Duodenal mucosa (tissue), 2 donors: ENCODE data around the gene TMEM14C.

Experiments used
- H3K27ac ChIP-seq: one replicate; pipeline ENCODE4 v1.7.0; 2013; ENCODE audit warnings: low read depth, low read length
- H3K27me3 ChIP-seq, 2 donors: one replicate each; pipeline ENCODE4 v1.7.0; 2013; ENCODE audit warnings: low read length in 2 of 2, control low read depth in 1 of 2; ENCODE audit not compliant: insufficient read depth in 2 of 2, control insufficient read depth in 1 of 2
- H3K36me3 ChIP-seq, 2 donors: one replicate each; pipeline ENCODE4 v1.7.0; 2013; ENCODE audit warnings: low read length in 2 of 2, control low read depth in 1 of 2; ENCODE audit not compliant: insufficient read depth in 2 of 2, control insufficient read depth in 1 of 2
- H3K4me1 ChIP-seq, 2 donors: one replicate each; pipeline ENCODE4 v1.7.0; 2013; ENCODE audit warnings: low read length in 2 of 2, control low read depth in 1 of 2; ENCODE audit not compliant: insufficient read depth in 2 of 2, control insufficient read depth in 1 of 2
- H3K4me3 ChIP-seq, 2 donors: one replicate each; pipeline ENCODE4 v1.7.0; 2013; ENCODE audit warnings: low read length in 2 of 2, low read depth in 1 of 2
- H3K9ac ChIP-seq, 2 donors: one replicate each; pipeline ENCODE4 v1.7.0; 2013; ENCODE audit warnings: low read length in 2 of 2, low read depth in 1 of 2
- H3K9me3 ChIP-seq, 2 donors: one replicate each; pipeline ENCODE4 v1.7.0; 2013; ENCODE audit warnings: low read length in 2 of 2, control low read depth in 1 of 2; ENCODE audit not compliant: control insufficient read depth in 1 of 2

TMEM14C gene

DNA sequence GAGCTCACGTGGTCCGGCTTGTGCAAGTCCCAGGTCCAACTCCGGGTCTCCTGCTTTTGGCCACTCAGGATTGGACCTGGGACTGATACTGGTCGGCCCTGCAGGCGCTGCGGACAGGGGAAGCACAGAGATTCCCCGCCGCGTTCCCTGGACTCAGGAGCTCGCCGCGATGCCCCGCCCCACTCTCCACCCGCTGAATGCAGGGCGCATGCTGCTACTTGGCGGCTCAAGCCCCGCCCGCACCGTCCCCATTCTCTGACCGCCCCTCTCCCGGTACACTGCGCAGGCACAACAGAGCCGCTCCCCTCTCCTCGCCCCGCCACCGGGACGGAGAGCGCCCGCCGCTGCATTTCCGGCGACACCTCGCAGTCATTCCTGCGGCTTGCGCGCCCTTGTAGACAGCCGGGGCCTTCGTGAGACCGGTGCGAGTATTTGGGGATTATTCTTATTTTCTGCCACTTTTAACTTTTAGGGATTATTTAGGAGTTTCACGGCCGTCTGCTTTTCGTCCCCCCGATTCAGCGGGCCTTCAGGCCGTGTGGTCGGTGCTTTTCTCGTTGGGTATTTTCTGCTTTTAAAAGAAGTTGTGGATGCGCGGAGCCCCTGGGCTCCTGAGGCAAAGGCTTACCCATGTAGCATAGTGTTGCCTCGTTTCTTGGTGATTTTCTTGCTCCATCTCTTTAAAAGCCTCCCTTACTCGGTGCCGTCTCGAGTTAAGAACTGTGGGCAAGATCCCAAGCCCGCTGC, at the start of gene TMEM14C:
TMEM14C (plus strand) TSS at position 251 of the 747 bp plus-strand sequence. CDS start 1,544 bp downstream, outside the sequence.
- Histone ChIP-seq H3K4me3 (peak within 1 kb of the TSS; percentile 91 to 93), H3K4me1 (peaks cover 12 to 25% of the 10 kb centered on the region in 2 donors), H3K27me3 (no peaks in the 10 kb centered on the region)

DNA sequence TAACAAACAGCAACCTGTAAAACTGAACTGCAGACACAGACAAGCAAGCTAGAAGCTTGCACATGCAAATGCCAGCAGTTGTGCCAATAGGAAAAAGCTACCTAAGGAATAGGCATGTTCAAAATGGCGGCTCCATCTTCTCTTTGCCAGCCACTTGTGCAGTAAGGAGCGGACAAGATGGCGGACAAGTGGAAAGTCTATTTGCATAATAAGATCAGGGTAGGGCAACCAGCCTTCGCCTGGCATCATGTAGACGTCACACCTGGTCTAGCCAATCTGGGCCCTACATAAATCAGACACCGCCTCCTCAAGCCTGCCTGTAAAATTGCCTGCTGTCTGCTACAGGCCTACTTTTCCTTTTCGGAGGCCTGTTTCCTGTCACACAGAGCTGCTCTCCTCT, 46.5 kb upstream of the TMEM14C start:
- H3K36me3 ChIP-seq: no peaks in the 10 kb centered on the region

More for the DNA sequence above, at the start of gene TMEM14C:
- peak within 1 kb of the TSS; percentile 93 to 98 for H3K9ac ChIP-seq
- H3K9me3 ChIP-seq: peaks cover 3 to 14% of the 10 kb centered on the region in 2 donors
- peaks cover 7 to 15% of the 10 kb centered on the region in 2 donors for H3K36me3 ChIP-seq
- peak within 1 kb of the TSS; percentile 74 for H3K27ac ChIP-seq

DNA sequence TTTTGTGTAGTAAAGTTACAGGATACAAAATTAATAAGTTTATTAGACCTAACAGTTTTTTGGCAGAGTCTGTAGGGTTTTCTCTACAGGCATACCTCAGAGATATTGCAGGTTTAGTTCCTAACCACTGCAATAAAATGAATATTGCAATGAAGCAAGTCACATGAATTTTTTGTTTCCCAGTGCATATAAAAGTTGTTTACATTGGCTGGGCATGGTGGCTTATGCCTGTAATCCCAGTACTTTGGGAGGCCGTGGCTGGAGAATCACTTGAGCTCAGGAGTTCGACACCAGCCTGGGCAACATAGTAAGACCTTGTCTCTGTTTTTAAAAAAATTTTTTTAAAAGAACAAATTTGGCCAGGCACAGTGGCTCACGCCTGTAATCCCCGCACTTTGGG, 44.4 kb upstream of the TMEM14C start:
- Histone ChIP-seq H3K9ac (no peak overlapping the region), H3K4me1 (no peaks in the 10 kb centered on the region)

More for the DNA sequence above, 46.5 kb upstream of the TMEM14C start:
- no peak overlapping the region for H3K27ac ChIP-seq
- no peaks in the 10 kb centered on the region for H3K27me3 ChIP-seq
- H3K4me3 ChIP-seq: no peak overlapping the region
- no peaks in the 10 kb centered on the region for H3K4me1 ChIP-seq
- no peaks in the 10 kb centered on the region for H3K9me3 ChIP-seq
- H3K9ac ChIP-seq: no peak overlapping the region

DNA sequence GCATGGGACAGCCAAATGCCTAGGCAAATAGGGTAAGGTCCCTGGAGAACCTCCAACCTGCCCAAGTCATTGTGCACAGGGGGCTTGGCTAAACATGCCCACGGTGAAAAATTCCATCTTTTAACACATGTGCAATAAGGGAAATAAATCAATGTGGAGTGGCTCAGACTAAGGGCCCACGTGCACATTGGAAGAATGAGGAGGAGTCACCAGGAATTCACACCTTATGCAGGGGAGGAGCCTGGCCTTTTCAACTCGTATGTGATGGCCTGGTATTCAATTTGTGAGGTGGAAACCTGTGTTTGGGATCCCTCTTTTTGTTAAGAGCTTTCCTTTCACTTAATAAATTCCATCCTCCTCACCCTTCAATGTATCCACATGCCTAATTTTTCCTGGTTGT, 41.1 kb upstream of the TMEM14C start:
- H3K4me3 ChIP-seq: no peak overlapping the region
- H3K36me3 ChIP-seq: no peaks in the 10 kb centered on the region
- H3K4me1 ChIP-seq: no peaks in the 10 kb centered on the region
- H3K9me3 ChIP-seq: no peaks in the 10 kb centered on the region
- H3K27me3 ChIP-seq: no peaks in the 10 kb centered on the region
- no peak overlapping the region for H3K9ac ChIP-seq
- no peak overlapping the region for H3K27ac ChIP-seq

More for the DNA sequence above, 44.4 kb upstream of the TMEM14C start:
- Histone ChIP-seq H3K27ac (no peak overlapping the region), H3K27me3 (no peaks in the 10 kb centered on the region), H3K36me3 (no peaks in the 10 kb centered on the region), H3K4me3 (no peak overlapping the region), H3K9me3 (no peaks in the 10 kb centered on the region)

DNA sequence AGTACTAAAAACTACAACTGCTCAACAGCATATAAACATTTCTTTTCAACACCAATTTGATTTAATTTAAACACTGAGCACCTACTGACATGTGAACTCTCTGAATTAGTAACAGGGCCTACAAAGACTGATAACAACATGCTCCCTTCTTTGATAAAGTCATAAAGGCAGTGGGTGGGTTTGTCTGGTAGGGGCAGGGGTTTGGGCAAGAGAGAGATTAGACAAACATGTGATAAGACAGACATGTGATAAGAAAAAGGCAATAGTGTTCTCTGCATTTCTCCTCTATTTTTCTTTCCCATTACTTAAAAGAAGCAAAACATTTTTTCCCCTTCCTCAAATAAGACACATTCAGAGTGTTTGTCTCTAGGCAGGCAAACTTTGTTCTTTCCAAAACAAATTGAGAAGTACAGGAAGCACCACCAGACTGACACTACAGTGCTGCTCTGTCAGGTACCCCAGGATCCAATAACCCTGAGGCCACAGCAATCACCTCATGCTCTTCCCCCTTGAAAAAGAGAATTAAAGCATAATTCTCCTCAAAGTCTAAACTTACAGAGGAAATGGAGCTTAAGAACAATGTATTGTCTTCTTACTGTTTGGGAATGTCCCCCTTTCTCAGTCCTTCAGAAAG, 40.4 kb upstream of the TMEM14C start:
- H3K36me3 ChIP-seq: no peaks in the 10 kb centered on the region
- H3K9ac ChIP-seq: no peak overlapping the region
- no peak overlapping the region for H3K4me3 ChIP-seq
- no peaks in the 10 kb centered on the region for H3K9me3 ChIP-seq
- no peaks in the 10 kb centered on the region for H3K4me1 ChIP-seq
- no peaks in the 10 kb centered on the region for H3K27me3 ChIP-seq
- H3K27ac ChIP-seq: no peak overlapping the region

DNA sequence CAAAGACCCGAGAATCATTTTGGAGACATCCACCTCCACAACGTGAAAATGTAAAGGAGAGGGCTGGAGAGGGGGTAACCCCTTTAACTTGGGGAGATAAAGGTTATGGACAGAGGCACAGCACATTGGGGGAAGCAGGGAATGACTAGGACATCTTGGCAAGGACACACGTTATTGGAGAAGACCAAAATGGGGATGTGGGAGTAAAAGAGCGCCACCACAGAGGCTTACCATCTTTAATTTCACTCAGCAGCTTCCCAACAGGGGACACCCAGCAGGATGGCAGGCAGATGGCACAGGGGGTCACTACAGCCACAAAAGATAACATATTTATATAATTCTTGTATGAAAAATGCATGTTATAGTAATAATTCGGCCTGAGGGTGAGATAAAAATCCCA, 38.3 kb upstream of the TMEM14C start:
- Histone ChIP-seq H3K27ac (no peak overlapping the region), H3K27me3 (no peaks in the 10 kb centered on the region), H3K36me3 (no peaks in the 10 kb centered on the region), H3K9me3 (no peaks in the 10 kb centered on the region), H3K9ac (no peak overlapping the region), H3K4me1 (no peaks in the 10 kb centered on the region), H3K4me3 (no peak overlapping the region)

DNA sequence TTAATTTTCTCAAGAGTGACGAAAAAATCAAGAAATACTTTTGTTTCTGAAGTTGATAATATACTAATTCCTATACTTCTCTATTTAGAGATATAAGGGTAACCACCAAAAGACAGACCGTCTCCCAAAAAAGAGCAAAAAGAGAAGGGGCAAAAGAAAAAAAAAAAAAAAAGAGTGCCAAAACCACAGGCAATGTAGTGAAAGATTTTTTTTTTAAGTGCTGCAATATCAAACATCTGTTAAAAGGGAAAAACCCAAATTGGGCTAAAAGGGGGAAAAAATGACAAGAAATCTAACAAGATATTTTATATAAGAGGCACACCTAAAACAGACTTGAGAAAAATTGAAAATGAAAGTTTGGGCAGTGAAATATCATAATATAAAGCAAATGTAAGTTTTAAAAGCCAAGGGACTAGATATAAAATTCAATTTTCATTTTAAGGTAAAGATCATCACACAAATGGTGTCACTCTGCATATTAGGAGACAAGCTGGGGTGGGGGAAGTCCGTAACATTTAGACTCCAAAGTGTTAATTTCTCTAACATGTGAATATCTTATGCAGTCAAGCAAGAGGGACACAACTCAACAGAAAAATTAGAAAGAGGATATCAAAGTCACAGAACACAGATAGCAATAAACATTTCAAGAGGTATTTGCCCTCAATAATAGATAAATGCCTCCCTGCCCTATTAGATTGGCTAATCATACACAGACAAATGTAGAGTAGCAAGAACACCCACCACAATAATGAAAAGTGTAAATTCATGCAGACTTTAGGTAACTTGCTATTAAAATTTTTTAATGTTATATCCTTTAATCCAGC, 37.6 kb upstream of the TMEM14C start:
- no peak overlapping the region for H3K27ac ChIP-seq
- no peak overlapping the region for H3K9ac ChIP-seq
- H3K4me1 ChIP-seq: no peaks in the 10 kb centered on the region
- no peaks in the 10 kb centered on the region for H3K27me3 ChIP-seq
- no peaks in the 10 kb centered on the region for H3K9me3 ChIP-seq
- H3K4me3 ChIP-seq: no peak overlapping the region
- no peaks in the 10 kb centered on the region for H3K36me3 ChIP-seq

DNA sequence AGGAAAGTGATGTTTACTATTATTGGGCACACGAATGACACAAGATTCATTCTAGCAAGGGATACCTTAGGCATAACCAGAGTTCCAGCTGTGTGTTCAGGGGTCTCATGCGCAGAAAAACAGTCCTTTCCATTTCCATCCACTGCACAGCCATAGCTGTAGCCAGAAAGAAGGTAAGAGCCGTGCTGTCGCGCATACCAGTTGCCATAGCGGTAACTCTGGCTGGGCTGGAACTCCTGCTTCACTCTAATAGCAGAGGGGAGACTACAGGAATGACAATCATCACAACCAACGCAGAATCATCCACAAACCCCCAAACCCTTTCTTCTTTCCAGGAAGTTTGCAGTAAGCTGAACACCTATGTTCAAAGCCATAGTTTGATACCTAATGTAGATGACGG, 36.0 kb upstream of the TMEM14C start:
- Histone ChIP-seq H3K27me3 (no peaks in the 10 kb centered on the region), H3K27ac (no peak overlapping the region), H3K9ac (no peak overlapping the region), H3K36me3 (no peaks in the 10 kb centered on the region), H3K4me1 (no peaks in the 10 kb centered on the region), H3K4me3 (peak overlapping the region; percentile 53 to 65), H3K9me3 (no peaks in the 10 kb centered on the region)

DNA sequence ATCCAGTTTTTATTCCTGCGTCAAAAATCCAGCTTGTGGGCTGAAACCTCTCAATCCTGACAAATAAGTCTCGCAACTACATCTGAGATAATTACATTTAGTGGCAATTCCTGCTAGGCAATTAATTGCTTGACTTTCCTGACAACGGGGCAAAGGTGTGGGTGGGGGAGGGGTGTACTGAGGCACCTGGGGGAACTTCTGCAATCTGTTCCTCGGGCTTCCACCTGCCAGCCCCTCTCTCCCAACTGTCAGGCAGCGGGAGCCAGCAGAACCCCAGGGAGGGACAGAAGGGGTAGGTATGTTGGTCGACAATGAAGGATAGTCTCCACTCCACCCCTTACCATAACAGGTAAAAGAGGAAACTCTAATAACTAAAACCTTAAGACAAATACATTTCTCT, 35.3 kb upstream of the TMEM14C start:
- H3K36me3 ChIP-seq: no peaks in the 10 kb centered on the region

More for the DNA sequence above, 35.3 kb upstream of the TMEM14C start:
- Histone ChIP-seq H3K9me3 (no peaks in the 10 kb centered on the region), H3K4me3 (peak overlapping the region; percentile 53 to 65), H3K27ac (no peak overlapping the region), H3K4me1 (no peaks in the 10 kb centered on the region), H3K9ac (peak overlapping the region in 1 of 2 donors; percentile 1), H3K27me3 (no peaks in the 10 kb centered on the region)
